Right ventricle myocardium inferior (tissue), 1 donor: Measurements from ENCODE around the gene FOXL3. TPM values are rescaled to one million over a fixed set of nuclear protein-coding genes. Genes with fewer than 3 reads are reported as not detected.
"Not testable (repeated sequence)": the region's sequence is repeated elsewhere in the genome, so short reads cannot be mapped to it uniquely, and the experiment has no call there.

Experiments used
- ATAC-seq: fragments of 200-7000 bp; cut with Tn5 transposase; one replicate; pipeline ENCODE4 v1.9.1; 2020; ENCODE audit warnings: mild to moderate bottlenecking, moderate library complexity
- DNase-seq: peaks from one replicate; pipeline ENCODE4 v3.0.0; 2021; ENCODE audit errors: missing footprints
- intact Hi-C: fragments of 100-400 bp; cut with DNase I; formaldehyde crosslinking; loops from one replicate; pipeline ENCODE4 v1.11.0; 2022
- total RNA-seq: library from RNA; stranded (reverse); fragmentation: NEBNext Ultra II Directional; extraction: Animal tissue kit (Norgen Biotek cat#: 25700); gene quantifications from one replicate; pipeline ENCODE4 v1.2.1, GENCODE V29; 2021
- donor health status: DM: no; HTN: yes; CAD: no; lungs with severe emphysema.

The FOXL3 gene
- total RNA-seq, 1 donor from 2014 or later, result not detected

- DNase-seq (peak; percentile 61), ATAC-seq (no peak)
- intact Hi-C loops, result no loop called here
Observed at GRCh38 chr7:253581-254336, 36.2 kb upstream of the FOXL3 start.

GRCh38 chr7:254337-255037, 35.5 kb upstream of the FOXL3 start:
- DNase-seq, result peak; percentile 11
- intact Hi-C loops, result no loop called here
- no peak for ATAC-seq

- peak; percentile 43 for DNase-seq
- intact Hi-C loops, result no loop called here
- no peak for ATAC-seq
Observed at GRCh38 chr7:255038-255435, 34.9 kb upstream of the FOXL3 start.

GRCh38 chr7:255721-256361, 34.1 kb upstream of the FOXL3 start:
- intact Hi-C loops, result no loop called here
- ATAC-seq (no peak), DNase-seq (peak; percentile 68)

- no peak for ATAC-seq
- peak; percentile 62 for DNase-seq
- intact Hi-C loops, result no loop called here
Observed at GRCh38 chr7:256461-256940, 33.5 kb upstream of the FOXL3 start.

GRCh38 chr7:256981-257646, 32.9 kb upstream of the FOXL3 start:
- intact Hi-C loops, result no loop called here
- no peak for DNase-seq
- no peak for ATAC-seq

GRCh38 chr7:257647-257992, 32.4 kb upstream of the FOXL3 start:
- ATAC-seq (no peak), DNase-seq (no peak)
- intact Hi-C loops, result no loop called here

- intact Hi-C loops, result no loop called here
- DNase-seq, result no peak
- no peak for ATAC-seq
Observed at GRCh38 chr7:258476-259190, 31.3 kb upstream of the FOXL3 start.

GRCh38 chr7:259191-259505, 30.8 kb upstream of the FOXL3 start:
- DNase-seq, result peak; percentile 37
- intact Hi-C loops, result no loop called here
- ATAC-seq, result no peak

GRCh38 chr7:259751-260405, 30.1 kb upstream of the FOXL3 start:
- no peak for ATAC-seq
- peak; percentile 57 for DNase-seq
- intact Hi-C loops, result no loop called here

GRCh38 chr7:260441-261281, 29.3 kb upstream of the FOXL3 start:
- ATAC-seq (no peak), DNase-seq (peak; percentile 50)
- intact Hi-C loops, result no loop called here

- DNase-seq, result no peak
Observed at GRCh38 chr7:261341-262250, 28.4 kb upstream of the FOXL3 start.

GRCh38 chr7:262251-262572, 27.8 kb upstream of the FOXL3 start:
- DNase-seq (no peak), ATAC-seq (no peak)
- intact Hi-C loops, result no loop called here

More at GRCh38 chr7:261341-262250, 28.4 kb upstream of the FOXL3 start:
- intact Hi-C loops, result no loop called here
- no peak for ATAC-seq

- DNase-seq, intact Hi-C loops, ATAC-seq: not testable (repeated sequence)
Observed at GRCh38 chr7:262631-263311, 27.2 kb upstream of the FOXL3 start.

GRCh38 chr7:263483-264351, 26.3 kb upstream of the FOXL3 start:
- intact Hi-C loops, ATAC-seq: not testable (repeated sequence)
- DNase-seq, result peak; percentile 67
